Hematopoietic multipotent progenitor cell treated with erythropoietin and hydrocortisone succinate and interleukin-3 and kit ligand, for 6 days (in vitro differentiated cells): Measurements from ENCODE around the gene UMAD1.
A peak's percentile ranks its signal among the peaks of the same experiment; 100 is the strongest.

Experiments used
- DNase-seq: peaks from one replicate; pipeline ENCODE4 v3.0.0-alpha.2; 2015

The UMAD1 gene

GRCh38 chr7:7907306-7907705 is 266.8 kb downstream of the UMAD1 start:
- DNase-seq = no peak

DNA sequence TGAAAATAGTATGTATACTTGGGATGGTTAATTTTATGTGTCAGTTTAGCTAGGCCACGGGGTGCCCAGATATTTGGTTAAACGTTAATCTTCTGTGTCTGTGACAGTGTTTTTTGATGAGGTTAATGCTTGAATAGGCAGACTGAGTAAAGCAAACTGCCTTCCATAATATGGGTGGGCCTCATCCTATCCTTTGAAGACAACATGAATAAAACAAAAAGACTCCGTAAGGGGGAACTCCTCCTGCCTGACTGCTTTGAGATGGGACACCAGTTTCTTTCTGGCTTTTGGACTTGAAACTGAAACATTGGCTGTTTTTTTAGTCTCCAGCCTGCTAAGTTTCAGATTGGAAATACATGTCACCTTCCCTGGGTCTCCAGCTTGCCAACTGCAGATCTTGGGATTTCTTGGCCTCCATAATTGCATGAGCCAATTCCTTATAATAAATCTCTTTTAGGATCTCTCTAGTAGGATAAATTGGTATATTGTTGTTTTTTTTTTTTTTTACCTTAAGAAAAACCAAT is 268.1 kb downstream of the UMAD1 start:
- DNase-seq = no peak

- DNase-seq = no peak
These were observed 268.8 kb downstream of the UMAD1 start for GRCh38 chr7:7909376-7909775.

- peak; percentile 58 for DNase-seq
These were observed 271.0 kb downstream of the UMAD1 start for GRCh38 chr7:7911369-7912123.

- DNase-seq = no peak
These were observed 272.4 kb downstream of the UMAD1 start for GRCh38 chr7:7912937-7913336.

- DNase-seq = no peak
These were observed 273.0 kb downstream of the UMAD1 start for GRCh38 chr7:7913504-7913903.

DNA sequence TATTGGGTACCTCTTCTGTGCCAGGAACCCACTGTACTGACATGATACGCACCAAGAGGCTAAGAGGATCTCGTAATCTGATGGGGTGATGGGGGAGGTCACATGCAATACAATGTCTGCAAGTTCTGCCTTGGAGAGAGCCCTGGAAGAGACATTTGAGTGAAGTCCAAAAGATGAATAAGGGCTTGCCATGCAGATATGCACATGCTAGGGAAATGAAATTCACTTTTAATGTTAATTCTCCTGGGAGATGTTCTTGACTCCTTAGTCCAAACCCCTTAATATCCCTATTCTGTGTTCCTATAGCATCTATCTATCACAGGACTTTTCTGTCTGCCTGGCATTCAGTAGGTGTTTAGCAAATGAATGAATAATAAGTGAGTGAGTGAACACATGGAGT is 274.0 kb downstream of the UMAD1 start:
- no peak for DNase-seq

DNA sequence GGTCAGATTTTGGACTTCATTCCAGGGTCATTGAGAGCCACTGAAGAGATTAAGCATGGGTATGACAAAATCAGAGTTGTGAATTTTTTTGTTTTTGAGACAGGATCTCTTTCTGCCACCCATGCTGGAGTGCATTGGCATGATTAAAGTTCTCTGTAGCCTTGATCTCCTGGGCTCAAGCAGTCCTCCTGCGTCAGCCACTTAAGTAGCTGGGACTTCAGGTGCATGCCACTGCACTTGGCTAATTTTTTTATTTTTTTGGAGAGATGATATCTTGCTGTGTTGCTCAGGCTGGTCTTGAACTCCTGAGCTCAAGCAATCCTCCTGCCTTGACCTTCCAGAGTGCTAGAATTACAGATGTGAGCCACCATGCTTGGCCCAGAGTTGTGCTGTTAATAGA is 275.5 kb downstream of the UMAD1 start:
- no peak for DNase-seq

DNA sequence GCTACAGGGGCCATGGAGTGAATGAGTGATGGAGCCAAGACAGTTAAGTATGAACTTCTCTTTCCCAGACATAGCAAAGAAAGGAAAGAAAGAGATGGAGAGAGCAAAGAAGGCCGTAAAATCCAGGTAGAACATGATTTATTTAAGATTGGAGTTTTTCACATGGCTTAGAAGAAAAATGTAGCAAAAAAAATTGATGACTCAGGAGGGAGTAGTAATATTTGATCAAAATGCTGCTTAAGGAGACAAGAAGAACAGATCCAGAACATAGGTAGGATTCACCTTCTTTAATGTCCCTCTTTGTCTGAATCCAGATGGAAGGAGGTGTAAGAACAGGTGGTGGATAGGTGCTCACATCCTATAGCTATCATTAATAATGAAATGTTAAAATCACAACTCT is 277.0 kb downstream of the UMAD1 start:
- no peak for DNase-seq

- no peak for DNase-seq
These were observed 278.3 kb downstream of the UMAD1 start for GRCh38 chr7:7918736-7919448.

DNA sequence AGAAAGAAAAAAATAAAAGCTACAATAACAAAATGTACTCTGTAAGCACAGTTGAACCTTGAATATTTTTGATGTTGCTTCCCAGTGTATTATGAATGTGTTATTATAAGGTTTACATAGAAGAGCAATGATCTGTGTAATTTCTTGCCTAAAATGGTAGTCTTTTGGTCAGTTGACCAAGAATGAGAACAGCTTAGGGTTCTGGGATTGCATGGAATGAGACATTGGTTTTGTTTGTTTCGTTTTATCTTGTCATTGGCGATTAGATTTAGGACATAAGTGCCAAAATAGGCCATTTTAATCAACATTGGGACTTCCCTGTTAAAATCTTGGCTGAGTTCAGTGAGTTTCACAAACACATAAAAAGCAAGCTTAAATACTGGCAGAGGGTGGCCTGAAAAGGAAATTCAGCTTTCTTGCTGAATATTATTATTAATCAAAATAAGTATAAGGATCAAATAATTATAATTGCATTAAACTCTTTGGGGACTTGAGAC is 278.9 kb downstream of the UMAD1 start:
- DNase-seq = no peak

DNA sequence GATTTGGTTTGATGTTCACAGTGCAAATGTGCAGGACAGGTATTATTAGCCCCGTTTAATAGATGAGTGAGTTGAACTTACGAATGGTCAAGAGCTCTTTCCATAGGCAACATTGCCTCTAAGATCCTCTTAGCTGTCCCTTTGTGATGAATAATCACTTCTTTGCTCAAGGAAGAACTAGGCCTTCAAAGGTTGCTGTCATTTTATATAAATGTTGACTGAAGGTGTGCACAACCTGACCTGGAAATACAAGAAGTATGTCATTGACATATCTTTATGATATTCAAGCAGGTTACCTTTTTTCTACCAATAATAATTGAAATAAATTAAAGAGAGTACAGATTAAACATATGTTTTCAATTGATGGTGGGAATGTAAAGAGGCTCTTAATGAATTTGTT is 279.5 kb downstream of the UMAD1 start:
- no peak for DNase-seq

GRCh38 chr7:7920481-7920880 is 279.9 kb downstream of the UMAD1 start:
- no peak for DNase-seq

DNA sequence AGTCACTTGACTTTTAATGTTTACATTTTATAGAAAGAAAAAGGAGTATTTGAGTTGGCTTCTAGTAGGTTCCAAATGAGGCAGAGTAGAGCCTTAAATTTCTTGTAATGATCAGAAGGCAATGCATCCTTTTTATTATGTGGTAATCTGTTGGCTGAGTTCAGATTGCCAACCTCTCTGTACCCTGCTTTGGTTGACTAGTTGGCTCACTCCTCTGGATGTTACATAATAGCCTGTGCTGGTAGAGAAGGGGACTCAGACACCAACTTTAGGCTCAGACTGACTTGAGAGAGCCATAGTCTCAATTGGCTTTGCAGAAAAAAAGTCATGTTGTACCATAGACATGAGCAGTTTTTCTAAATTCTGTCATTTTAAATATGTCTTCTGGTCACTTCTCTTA is 281.3 kb downstream of the UMAD1 start:
- no peak for DNase-seq

DNA sequence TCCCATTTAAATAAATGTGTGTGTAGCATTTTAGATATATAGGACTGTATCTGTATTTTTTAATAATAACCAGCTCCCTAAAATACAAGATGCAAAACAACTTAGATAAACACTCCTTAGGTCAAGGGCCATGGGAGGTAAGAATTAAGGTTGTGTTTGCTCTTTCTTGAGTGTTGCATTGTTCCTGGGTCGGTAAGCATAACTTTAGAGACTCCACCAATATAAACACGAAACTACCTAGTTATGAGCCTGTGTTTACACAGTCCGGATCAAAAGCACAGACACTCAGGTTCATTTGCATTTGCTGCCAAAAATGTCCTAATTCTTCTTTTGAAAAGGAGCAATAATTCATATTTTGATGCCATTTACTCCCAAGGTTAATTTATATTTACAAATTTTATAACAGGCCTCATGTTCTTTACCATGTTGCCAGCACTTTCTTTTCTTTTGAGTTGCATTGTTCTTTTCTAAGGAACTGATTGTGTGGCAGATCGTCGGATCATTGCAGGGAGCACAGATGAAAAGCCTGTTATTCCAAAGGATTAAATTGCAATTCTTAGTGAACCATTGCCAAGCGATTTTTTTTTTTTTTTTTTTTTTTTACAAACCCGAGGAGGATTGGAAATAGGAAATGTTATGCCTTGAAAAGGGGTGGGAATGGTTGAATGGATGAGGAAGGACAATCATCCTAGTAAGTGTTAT is 282.3 kb downstream of the UMAD1 start:
- no peak for DNase-seq

DNA sequence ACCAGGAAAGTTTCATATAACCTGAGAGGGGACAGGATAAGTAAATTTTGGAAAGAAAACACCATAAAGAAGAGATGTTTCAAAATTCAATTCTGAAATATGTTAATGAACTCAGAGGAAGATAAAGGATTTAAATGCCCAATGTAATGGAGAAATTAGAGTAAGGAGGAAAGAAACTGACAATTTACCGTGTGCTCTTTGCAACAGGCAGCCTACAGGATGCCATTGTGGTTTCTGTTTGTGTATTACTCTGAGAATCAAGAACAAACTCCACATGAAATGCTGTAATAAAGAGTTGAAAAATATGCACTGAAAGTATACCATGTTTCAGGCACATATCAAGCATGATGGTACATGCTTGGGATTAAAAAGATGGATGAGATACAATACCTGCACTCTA is 283.3 kb downstream of the UMAD1 start:
- DNase-seq = no peak

DNA sequence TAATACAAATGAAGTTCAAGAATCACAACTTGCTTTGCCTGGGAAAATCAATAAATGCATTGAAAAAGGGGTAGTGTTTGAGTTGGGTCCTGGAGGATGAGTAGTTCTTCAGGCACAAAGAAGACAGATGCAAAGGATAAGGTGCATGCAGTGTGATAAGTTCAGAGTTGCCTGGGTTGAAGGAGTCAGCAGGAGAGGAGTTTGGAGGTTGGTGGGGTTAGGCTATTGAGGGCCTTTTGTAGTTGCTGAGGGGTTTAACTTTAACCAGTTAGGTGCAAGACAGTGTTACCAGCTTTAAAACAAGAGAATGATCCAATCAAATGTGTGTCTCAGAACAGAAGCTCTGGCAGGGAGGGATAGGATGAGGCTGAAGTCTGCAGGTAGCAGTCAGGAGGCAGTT is 283.8 kb downstream of the UMAD1 start:
- no peak for DNase-seq
